Caki2 (cell line): ENCODE data around the gene ATG13. TPM values are rescaled to one million over a fixed set of nuclear protein-coding genes. Genes with fewer than 3 reads are reported as not detected.
"Not testable (repeated sequence)": the region's sequence is repeated elsewhere in the genome, so short reads cannot be mapped to it uniquely, and the experiment has no call there.

Experiments used
- DNase-seq: peaks from one replicate; pipeline ENCODE4 v3.0.0-alpha.2; 2015; ENCODE audit warnings: low read depth
- in situ Hi-C: cut with HindIII; loops from 2 replicates; pipeline ENCODE4 v1.10.0; 2016; ENCODE audit warnings: low sequenced_read_pairs, low pct_unique_long_range_greater_than_20kb, mixed read lengths
- total RNA-seq: library from RNA; depleted of rRNA; stranded (reverse); fragments of >200 nt; shearing (Covaris generic); gene quantifications from 2 replicates; pipeline ENCODE4 v1.2.3, GENCODE V29; 2014; ENCODE audit warnings: low replicate concordance

Gene ATG13
- total RNA-seq, 1 experiment from 2014 or later = 43.1 TPM

- no peak for DNase-seq
- in situ Hi-C loops = no loop called here
These were observed 87.8 kb downstream of the ATG13 start for GRCh38 chr11:46705070-46705688.

DNA sequence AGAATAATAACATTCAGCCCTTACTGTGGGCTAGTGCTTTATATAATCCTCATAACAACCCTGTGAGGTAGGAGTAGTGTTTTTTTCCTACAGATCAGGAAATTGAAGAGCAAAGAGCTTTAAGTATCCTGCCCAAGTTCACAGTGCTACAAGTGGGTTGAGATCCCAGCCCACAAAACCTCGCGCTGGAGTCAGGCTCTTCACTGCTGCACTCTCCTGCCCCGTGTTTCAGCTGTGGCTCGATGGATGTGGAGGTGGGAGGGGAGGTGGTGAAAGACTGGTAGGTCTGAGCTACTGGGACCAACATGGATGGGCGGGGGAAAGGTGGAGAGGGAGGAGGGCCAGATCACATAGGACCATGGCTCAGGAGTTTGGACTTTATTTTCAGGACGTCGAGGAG, 89.5 kb downstream of the ATG13 start:
- no peak for DNase-seq
- in situ Hi-C loops = no loop called here

DNA sequence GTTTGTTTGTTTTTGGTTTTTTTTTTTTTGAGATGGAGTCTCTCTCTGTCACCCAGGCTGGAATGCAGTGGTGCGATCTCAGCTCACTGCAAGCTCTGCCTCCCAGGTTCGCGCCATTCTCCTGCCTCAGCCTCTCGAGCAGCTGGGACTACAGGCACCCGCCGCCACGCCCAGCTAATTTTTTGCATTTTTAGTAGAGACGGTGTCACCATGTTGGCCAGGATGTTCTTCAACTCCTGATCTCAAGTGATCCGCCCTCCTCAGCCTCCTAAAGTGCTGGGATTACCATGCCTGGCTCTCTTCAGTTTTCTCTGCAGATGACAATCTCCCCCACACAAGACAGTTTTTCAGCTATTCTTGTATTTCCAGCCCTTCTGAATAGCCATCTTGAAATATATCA, 92.0 kb downstream of the ATG13 start:
- DNase-seq = peak; percentile 14
- in situ Hi-C loops = not testable (repeated sequence)

DNA sequence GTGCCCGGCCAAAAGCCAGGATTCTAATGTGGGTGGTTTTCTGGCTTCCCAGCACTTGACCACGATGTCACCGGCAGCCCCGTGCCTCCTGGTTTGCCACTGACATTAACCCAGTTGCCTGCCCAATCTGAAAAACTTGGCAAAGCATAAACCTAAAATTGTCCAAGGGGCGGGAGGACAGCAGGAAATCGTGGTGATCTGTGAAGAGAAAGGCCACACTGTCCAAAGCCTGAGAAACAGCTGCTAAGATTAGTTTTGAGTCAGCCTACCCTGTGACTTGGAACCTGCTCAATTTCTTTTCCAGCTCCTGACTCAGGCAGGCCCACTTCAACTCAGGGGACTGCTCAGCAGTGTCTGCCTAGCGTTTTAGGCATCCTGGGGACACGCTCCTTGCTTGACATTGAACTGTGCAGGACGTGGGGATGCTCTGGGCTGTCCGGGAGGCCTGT, 93.5 kb downstream of the ATG13 start:
- peak; percentile 59 for DNase-seq
- in situ Hi-C loops = no loop called here

GRCh38 chr11:46711303-46711702, 94.0 kb downstream of the ATG13 start:
- in situ Hi-C loops = no loop called here
- DNase-seq = no peak

DNA sequence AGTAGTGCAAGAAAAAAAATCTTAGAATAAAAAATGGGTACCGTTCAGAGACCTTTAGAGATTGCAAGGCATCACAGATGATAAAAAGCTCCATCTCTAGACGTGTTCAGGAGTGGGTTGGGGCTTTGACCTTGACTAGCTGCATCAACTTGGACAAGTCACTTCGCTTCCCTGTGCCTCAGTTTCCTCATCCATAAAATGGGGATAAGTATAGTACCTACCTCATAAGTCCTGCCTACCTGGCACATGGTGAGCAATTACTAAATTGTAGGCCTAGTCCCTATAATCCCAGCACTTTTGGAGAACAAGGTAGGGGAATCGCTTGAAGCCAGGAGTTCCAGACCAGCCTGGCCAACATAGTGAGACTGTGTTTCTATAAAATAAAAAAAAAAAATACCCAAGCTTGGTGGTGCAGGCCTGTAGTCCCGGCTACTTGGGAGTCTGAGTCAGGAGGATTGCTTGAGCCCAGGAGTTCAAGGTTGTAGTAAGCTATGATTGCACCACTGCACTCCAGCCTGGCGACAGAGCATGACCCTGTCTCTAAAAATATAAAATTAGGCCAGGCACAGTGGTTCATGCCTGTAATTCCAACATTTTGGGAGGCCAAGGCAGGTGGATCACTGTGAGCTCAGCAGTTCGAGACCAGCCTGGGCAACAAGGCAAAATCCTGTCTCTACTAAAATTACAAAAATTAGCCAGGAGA, 95.7 kb downstream of the ATG13 start:
- in situ Hi-C loops = no loop called here
- DNase-seq = no peak

GRCh38 chr11:46717825-46718154, 100.4 kb downstream of the ATG13 start:
- DNase-seq, in situ Hi-C loops: not testable (repeated sequence)

DNA sequence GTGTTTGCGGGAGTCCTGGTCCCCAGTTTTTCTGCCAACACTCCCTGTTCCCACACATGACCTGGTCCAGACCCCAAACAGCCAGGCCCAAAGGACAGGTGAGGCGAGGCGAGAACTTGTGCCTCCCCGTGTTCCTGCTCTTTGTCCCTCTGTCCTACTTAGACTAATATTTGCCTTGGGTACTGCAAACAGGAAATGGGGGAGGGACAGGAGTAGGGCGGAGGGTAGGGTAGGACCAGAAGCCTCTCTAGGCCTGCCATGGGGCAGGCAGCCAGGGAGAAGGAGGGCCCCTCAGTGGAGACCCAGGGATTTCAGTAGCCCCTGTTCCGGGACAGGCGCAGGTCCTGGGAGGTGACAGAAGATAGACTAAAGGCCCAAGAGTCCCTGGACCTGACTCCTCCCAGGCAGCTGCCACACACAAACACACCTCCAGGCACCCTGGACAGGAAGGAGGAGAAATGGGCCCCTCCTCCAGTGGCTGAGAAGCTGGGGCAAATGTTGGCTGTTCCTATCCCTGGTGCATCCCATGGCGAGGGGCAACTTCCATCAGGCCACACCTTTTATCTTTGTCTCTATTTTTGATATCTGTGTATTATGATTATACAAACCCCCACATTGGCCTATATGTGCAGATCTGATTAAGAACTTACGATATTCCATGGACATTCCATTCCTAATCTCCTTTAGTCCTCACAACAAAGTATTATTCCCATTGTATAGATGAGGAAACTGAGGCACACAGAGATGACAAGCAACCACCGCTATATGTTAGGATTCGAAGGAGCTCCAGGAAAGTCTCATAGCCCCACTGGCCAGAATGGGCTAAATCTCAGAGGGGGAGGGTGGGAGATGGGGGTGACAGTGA, 101.0 kb downstream of the ATG13 start:
- in situ Hi-C loops = no loop called here
- DNase-seq = no peak

DNA sequence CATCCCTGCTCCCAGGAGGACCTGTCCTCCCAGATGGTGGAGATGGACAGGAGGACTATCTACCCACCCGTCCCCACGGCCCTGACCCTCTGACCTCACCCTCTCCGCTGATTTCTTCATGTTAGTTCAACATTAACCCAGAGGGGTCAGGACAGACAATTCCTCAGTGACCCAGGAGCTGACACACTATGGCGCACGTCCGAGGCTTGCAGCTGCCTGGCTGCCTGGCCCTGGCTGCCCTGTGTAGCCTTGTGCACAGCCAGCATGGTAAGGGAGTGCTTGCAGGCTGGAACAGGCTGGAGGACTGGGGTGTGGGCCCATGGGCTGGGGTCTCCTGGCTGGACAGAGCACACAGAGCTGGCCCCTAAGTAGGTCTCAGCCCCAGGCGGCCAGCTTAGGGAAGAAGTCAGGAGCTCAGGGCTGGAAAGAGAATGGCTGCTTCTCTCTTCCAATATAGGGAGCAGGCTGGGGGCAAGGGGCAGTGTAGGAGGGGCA, 101.7 kb downstream of the ATG13 start, which contains the start of gene F2:
F2 (plus strand) TSS at position 166 of the 495 bp plus-strand sequence; CDS start at position 189, 23 bp downstream.
- in situ Hi-C loops = no loop called here
- DNase-seq = no peak

DNA sequence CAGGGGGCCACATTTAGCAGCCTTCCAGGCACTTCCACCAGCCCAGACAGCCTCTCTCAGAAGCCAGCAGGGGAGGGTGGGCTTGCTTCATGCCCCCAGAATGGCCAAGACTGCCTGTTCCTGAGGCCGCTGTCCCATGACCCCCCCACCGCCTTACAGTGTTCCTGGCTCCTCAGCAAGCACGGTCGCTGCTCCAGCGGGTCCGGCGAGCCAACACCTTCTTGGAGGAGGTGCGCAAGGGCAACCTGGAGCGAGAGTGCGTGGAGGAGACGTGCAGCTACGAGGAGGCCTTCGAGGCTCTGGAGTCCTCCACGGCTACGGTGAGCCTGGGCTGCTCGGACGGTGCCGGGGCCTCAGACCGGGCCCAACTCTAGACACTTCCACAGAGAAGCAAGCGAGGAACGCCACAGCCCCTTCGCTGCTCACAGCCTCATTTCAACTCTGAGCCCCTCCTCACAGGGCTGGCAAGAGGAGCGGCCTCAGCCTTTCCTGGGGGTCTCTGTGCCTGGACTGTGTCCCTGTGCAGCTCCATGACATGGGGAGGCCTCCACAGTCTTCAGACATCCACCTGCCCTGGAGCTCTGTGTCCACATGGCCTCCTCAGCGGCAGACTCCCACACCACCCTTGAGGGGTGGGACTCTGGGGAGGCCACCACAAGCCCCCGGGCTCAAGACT, 102.3 kb downstream of the ATG13 start:
- DNase-seq = no peak
- in situ Hi-C loops = no loop called here

DNA sequence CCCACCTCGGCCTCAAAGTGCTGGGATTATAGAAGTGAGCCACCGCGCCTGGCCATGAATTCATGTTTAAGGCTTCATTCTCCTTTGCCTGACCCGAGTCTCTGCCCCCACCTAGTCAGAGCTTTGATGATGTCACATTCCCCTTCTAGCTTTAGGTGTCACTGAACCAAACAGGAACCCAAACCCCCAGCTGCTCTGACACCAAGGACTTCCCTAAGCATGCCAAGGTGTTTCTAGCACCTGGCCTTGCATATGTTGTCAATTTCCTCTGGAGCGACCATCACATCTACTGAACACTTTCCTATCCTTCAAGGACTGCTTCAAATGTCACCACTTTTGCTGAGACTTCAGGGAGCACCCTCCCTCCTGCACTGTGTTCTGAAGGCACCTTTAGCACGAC, 103.9 kb downstream of the ATG13 start:
- in situ Hi-C loops = no loop called here
- no peak for DNase-seq

GRCh38 chr11:46722566-46723358, 105.4 kb downstream of the ATG13 start:
- DNase-seq = no peak
- in situ Hi-C loops = no loop called here

- in situ Hi-C loops = no loop called here
- DNase-seq = no peak
These were observed 106.0 kb downstream of the ATG13 start for GRCh38 chr11:46723359-46723680.

DNA sequence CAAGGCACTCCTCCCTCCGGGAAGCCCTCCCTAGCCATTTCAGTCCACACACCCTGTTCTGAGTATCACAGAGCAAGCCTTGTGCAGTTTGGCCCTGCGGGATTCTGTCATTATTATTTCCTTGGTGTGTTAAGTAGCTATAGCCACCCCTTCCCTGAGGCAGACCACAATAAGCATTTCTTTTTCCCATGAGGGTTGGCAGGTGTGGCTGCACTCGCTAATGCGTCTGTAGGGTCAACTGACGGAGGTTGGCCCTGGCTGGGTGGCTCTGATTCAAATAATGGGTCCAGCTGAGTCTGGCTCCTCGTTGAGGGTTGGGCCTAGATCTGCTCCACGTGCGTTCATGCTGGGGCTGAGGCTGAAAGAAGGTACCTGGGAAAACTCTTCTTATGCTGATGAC, 106.7 kb downstream of the ATG13 start:
- DNase-seq = no peak
- in situ Hi-C loops = no loop called here
